GM23338 (cell line): ENCODE data around the gene RXYLT1. TPM values are rescaled to one million over a fixed set of nuclear protein-coding genes. Genes with fewer than 3 reads are reported as not detected.

Source experiments
- ATAC-seq: fragments of 200-7000 bp; cut with Tn5 transposase; 3 replicates; pipeline ENCODE4 v1.9.1; 2020
- DNase-seq: peaks from one replicate; pipeline ENCODE4 v3.0.0-alpha.2; 2015; ENCODE audit warnings: low spot score
- H2AFZ ChIP-seq: fragments of 200-600 bp; sonication (generic); 2 replicates; pipeline ENCODE4 v1.8.0; 2016; ENCODE audit warnings: antibody characterized with exemption, mild to moderate bottlenecking, moderate library complexity
- H3F3A ChIP-seq: fragments of 200-600 bp; sonication (generic); replicated peaks from 2 replicates; pipeline ENCODE4 v1.8.0; 2017; ENCODE audit warnings: antibody characterized with exemption, mixed run types, low read depth
- H3K27ac ChIP-seq: fragments of 200-600 bp; sonication (generic); 2 replicates; pipeline ENCODE4 v1.6.1; 2016; ENCODE audit warnings: low read depth
- H3K27me3 ChIP-seq: fragments of 200-600 bp; sonication (generic); 2 replicates; pipeline ENCODE4 v1.8.0; 2016; ENCODE audit warnings: mild to moderate bottlenecking, mixed run types, moderate library complexity; ENCODE audit not compliant: insufficient read depth
- H3K36me3 ChIP-seq: fragments of 200-600 bp; sonication (generic); 2 replicates; pipeline ENCODE4 v1.8.0; 2016; ENCODE audit warnings: mild to moderate bottlenecking; ENCODE audit not compliant: insufficient read depth
- H3K4me1 ChIP-seq: fragments of 200-600 bp; sonication (generic); 2 replicates; pipeline ENCODE4 v1.8.0; 2016; ENCODE audit warnings: mild to moderate bottlenecking, moderate library complexity; ENCODE audit not compliant: insufficient read depth
- H3K4me2 ChIP-seq: fragments of 200-600 bp; sonication (generic); 2 replicates; pipeline ENCODE4 v1.7.1; 2017; ENCODE audit warnings: mixed run types
- H3K4me3 ChIP-seq: fragments of 200-600 bp; sonication (generic); 2 replicates; pipeline ENCODE4 v1.6.1; 2016; ENCODE audit warnings: mixed run types
- H3K79me2 ChIP-seq: fragments of 200-600 bp; sonication (generic); replicated peaks from 2 replicates; pipeline ENCODE4 v1.8.0; 2017; ENCODE audit warnings: mild to moderate bottlenecking; ENCODE audit not compliant: insufficient read depth
- H3K9me2 ChIP-seq: fragments of 200-600 bp; sonication (generic); 2 replicates; pipeline ENCODE4 v1.8.0; 2017; ENCODE audit not compliant: insufficient read depth
- H4K20me1 ChIP-seq: fragments of 200-600 bp; sonication (generic); replicated peaks from 2 replicates; pipeline ENCODE4 v1.8.0; 2017; ENCODE audit warnings: mild to moderate bottlenecking; ENCODE audit not compliant: insufficient read depth
- H3K27ac Mint-ChIP-seq: 2 replicates; pipeline ENCODE4 v1.8.0; 2020; ENCODE audit warnings: inconsistent platforms, mild to moderate bottlenecking, moderate library complexity, mixed read lengths
- H3K27me3 Mint-ChIP-seq: 3 replicates; pipeline ENCODE4 v1.8.0; 2022; ENCODE audit warnings: low read depth, mild to moderate bottlenecking, moderate library complexity, mixed read lengths, inconsistent platforms; ENCODE audit not compliant: insufficient read depth, poor library complexity
- H3K36me3 Mint-ChIP-seq: 3 replicates; pipeline ENCODE4 v1.8.0; 2021; ENCODE audit warnings: low read depth, mild to moderate bottlenecking, inconsistent platforms, moderate library complexity, mixed read lengths
- H3K4me1 Mint-ChIP-seq: 3 replicates; pipeline ENCODE4 v1.8.0; 2020; ENCODE audit warnings: mild to moderate bottlenecking, inconsistent platforms, mixed read lengths
- H3K4me3 Mint-ChIP-seq: 3 replicates; pipeline ENCODE4 v1.8.0; 2021; ENCODE audit warnings: moderate library complexity, mild to moderate bottlenecking, inconsistent platforms, mixed read lengths
- H3K9me3 Mint-ChIP-seq: 3 replicates; pipeline ENCODE4 v1.8.0; 2020; ENCODE audit warnings: moderate library complexity, mild to moderate bottlenecking, inconsistent platforms, mixed read lengths
- CREB1 ChIP-seq: fragments of 250-450 bp; sonication (Bioruptor Pico); IDR thresholded peaks from 2 replicates; pipeline ENCODE4 v1.5.0; 2020; ENCODE audit warnings: low read depth, mild to moderate bottlenecking, moderate library complexity
- CTCF ChIP-seq, 2 experiments: fragments of 200-600 bp in 1 of 2; sonication (generic) in 1 of 2; conservative IDR thresholded peaks; 2 replicates each; pipeline versions ENCODE4 v1.5.1 to v1.6.1; 2016 to 2017; ENCODE audit warnings: antibody characterized with exemption in 2 of 2, low read depth in 2 of 2, mild to moderate bottlenecking in 2 of 2, moderate library complexity in 1 of 2
- ETS1 ChIP-seq: IDR thresholded peaks from 2 replicates; pipeline ENCODE4 v1.6.1; 2016; ENCODE audit warnings: antibody characterized with exemption
- EZH2 ChIP-seq: fragments of 200-600 bp; sonication (generic); IDR thresholded peaks from one replicate; pipeline ENCODE4 v1.8.0; 2017; ENCODE audit warnings: antibody characterized with exemption, mild to moderate bottlenecking, low read depth; ENCODE audit not compliant: unreplicated experiment
- EZH2phosphoT487 ChIP-seq: fragments of 200-600 bp; sonication (generic); IDR thresholded peaks from one replicate; pipeline ENCODE4 v1.8.1; 2018; ENCODE audit warnings: antibody characterized with exemption; ENCODE audit not compliant: unreplicated experiment
- JUNB ChIP-seq: IDR thresholded peaks from one replicate; pipeline ENCODE4 v1.6.1; 2016; ENCODE audit warnings: antibody characterized with exemption; ENCODE audit not compliant: unreplicated experiment
- NANOG ChIP-seq: IDR thresholded peaks from 2 replicates; pipeline ENCODE4 v1.6.1; 2016; ENCODE audit warnings: antibody characterized with exemption, borderline replicate concordance
- POLR2AphosphoS5 ChIP-seq: IDR thresholded peaks from 2 replicates; pipeline ENCODE4 v1.6.1; 2016; ENCODE audit warnings: antibody characterized with exemption, low read depth
- REST ChIP-seq: IDR thresholded peaks from one replicate; pipeline ENCODE4 v1.6.1; 2018; ENCODE audit warnings: antibody characterized with exemption; ENCODE audit not compliant: unreplicated experiment
- STAT1 ChIP-seq: IDR thresholded peaks from one replicate; pipeline ENCODE4 v1.6.1; 2016; ENCODE audit warnings: antibody characterized with exemption; ENCODE audit not compliant: unreplicated experiment
- ZNF114 ChIP-seq: fragments of 250-450 bp; sonication (Bioruptor Pico); IDR thresholded peaks from 2 replicates; pipeline ENCODE4 v1.5.0; 2020; ENCODE audit warnings: mild to moderate bottlenecking, moderate library complexity
- ZNF331 ChIP-seq: fragments of 250-450 bp; sonication (Bioruptor Pico); IDR thresholded peaks from 2 replicates; pipeline ENCODE4 v1.5.0; 2020; ENCODE audit warnings: low read depth, mild to moderate bottlenecking, moderate library complexity
- ZNF462 ChIP-seq: fragments of 250-450 bp; sonication (Bioruptor Pico); IDR thresholded peaks from 2 replicates; pipeline ENCODE4 v1.5.0; 2020; ENCODE audit warnings: mild to moderate bottlenecking, moderate library complexity
- polyA plus RNA-seq: library from polyadenylated mRNA; unstranded; fragments of >200 nt; fragmentation: Nextera tagmentation; extraction: Ambion mirVana; gene quantifications from 2 replicates; pipeline ENCODE4 v1.2.1, GENCODE V29; 2016
- total RNA-seq: library from RNA; depleted of rRNA; stranded (reverse); fragments of >200 nt; shearing (Covaris generic); gene quantifications from 2 replicates; pipeline ENCODE4 v1.2.3, GENCODE V29; 2014

Gene RXYLT1
- total and polyA plus RNA-seq, 2 experiments from 2014 or later: 10.1 to 11.1 TPM

GRCh38 chr12:63848450-63848849, 68.7 kb downstream of the RXYLT1 start:
- H3K27ac Mint-ChIP-seq: no peak overlapping the region
- peaks cover 20% of the 10 kb centered on the region for H3K4me1 Mint-ChIP-seq
- 0 out of 2 replicates have a peak, but pooled peaks cover 3% of the 10 kb centered on the region for H3F3A ChIP-seq
- no peaks in the 10 kb centered on the region for H3K36me3 Mint-ChIP-seq
- no peak for TF ChIP-seq ZNF462 (CRISPR knock-in tag)
- TF ChIP-seq CTCF (conservative IDR thresholded peaks at IDR 0.05; ENCODE audit: low read depth in 2 of 2): no peak
- no peak for TF ChIP-seq ZNF331 (CRISPR knock-in tag)
- no peak for TF ChIP-seq EZH2phosphoT487
- TF ChIP-seq POLR2AphosphoS5: no peak
- no peak for TF ChIP-seq EZH2
- no peak for TF ChIP-seq JUNB
- TF ChIP-seq REST: no peak
- no peak for TF ChIP-seq CREB1
- TF ChIP-seq STAT1: no peak
- TF ChIP-seq ETS1: no peak
- TF ChIP-seq NANOG: no peak
- TF ChIP-seq ZNF114: no peak
- no peak for ATAC-seq
- no peak overlapping the region for H2AFZ ChIP-seq
- peaks cover 20% of the 10 kb centered on the region for H3K27me3 ChIP-seq
- H3K27me3 Mint-ChIP-seq: peaks cover 8% of the 10 kb centered on the region
- no peak overlapping the region for H3K27ac ChIP-seq
- H4K20me1 ChIP-seq: peaks cover 4% of the 10 kb centered on the region
- H3K4me1 ChIP-seq: peaks cover 11% of the 10 kb centered on the region
- H3K4me2 ChIP-seq: no peak overlapping the region
- H3K36me3 ChIP-seq: no peaks in the 10 kb centered on the region
- DNase-seq: no peak
- H3K9me2 ChIP-seq: no peaks in the 10 kb centered on the region
- no peak overlapping the region for H3K4me3 Mint-ChIP-seq
- no peak overlapping the region for H3K4me3 ChIP-seq
- H3K9me3 Mint-ChIP-seq: no peaks in the 10 kb centered on the region
- H3K79me2 ChIP-seq: peaks cover 71% of the 10 kb centered on the region
